Thoracic aorta (tissue), 2 donors: ENCODE measurements around the gene ZNF214. TPM values are rescaled to one million over a fixed set of nuclear protein-coding genes. Genes with fewer than 3 reads are reported as not detected.

Source experiments
- ATAC-seq: fragments of 150-250 bp; one replicate; pipeline ENCODE4 v1.8.0; 2017; ENCODE audit warnings: low read depth; ENCODE audit not compliant: insufficient number of reproducible peaks, low FRiP score
- DNase-seq: peaks from one replicate; pipeline ENCODE4 v3.0.0-alpha.2; 2020; ENCODE audit warnings: low spot score
- H3K27ac ChIP-seq, 2 donors: fragments of 200-600 bp; sonication (generic); 1 replicate in 1 of 2; 2 replicates in 1 of 2; pipeline ENCODE4 v1.5.1; 2016; ENCODE audit warnings: mild to moderate bottlenecking in 2 of 2, moderate library complexity in 2 of 2
- H3K27me3 ChIP-seq: fragments of 200-600 bp; sonication (generic); replicated peaks from 2 replicates; pipeline ENCODE4 v1.6.0; 2016; ENCODE audit warnings: mild to moderate bottlenecking; ENCODE audit not compliant: insufficient read depth
- H3K36me3 ChIP-seq: fragments of 200-600 bp; sonication (generic); one replicate; pipeline ENCODE4 v1.5.1; 2016
- H3K4me1 ChIP-seq, 2 donors: fragments of 200-600 bp; sonication (generic); 1 replicate in 1 of 2; 2 replicates in 1 of 2; pipeline versions ENCODE4 v1.5.1 to v1.6.0; 2016; ENCODE audit warnings: low read depth in 2 of 2, mild to moderate bottlenecking in 1 of 2; ENCODE audit not compliant: control insufficient read depth in 1 of 2
- H3K4me3 ChIP-seq: fragments of 200-600 bp; sonication (generic); 2 replicates; pipeline ENCODE4 v1.5.1; 2016; ENCODE audit warnings: mild to moderate bottlenecking
- H3K9me3 ChIP-seq: fragments of 200-600 bp; sonication (generic); 2 replicates; pipeline ENCODE4 v1.5.1; 2016
- CTCF ChIP-seq: fragments of 200-600 bp; sonication (generic); IDR thresholded peaks from one replicate; pipeline ENCODE4 v1.5.1; 2019; ENCODE audit warnings: antibody characterized with exemption
- total RNA-seq, 2 donors: library from RNA; depleted of rRNA; stranded (reverse); fragments of >200 nt; gene quantifications; one replicate each; pipeline versions ENCODE4 v1.1.0 to v1.2.3, GENCODE V29; 2016

The ZNF214 gene
- total RNA-seq, 2 donors from 2014 or later, result 0.68 to 2.3 TPM

GRCh38 chr11:7014118-7014517 lies 6.0 kb downstream of the ZNF214 start:
- Histone ChIP-seq H3K9me3 (no peaks in the 10 kb centered on the region), H3K4me3 (no peak overlapping the region), H3K4me1 (peaks cover 0 to 3% of the 10 kb centered on the region in 2 donors), H3K27me3 (no peaks in the 10 kb centered on the region), H3K27ac (no peak overlapping the region), H3K36me3 (no peaks in the 10 kb centered on the region)
- DNase-seq (no peak), ATAC-seq (no peak)
- TF ChIP-seq CTCF, result no peak

GRCh38 chr11:7004482-7004881 lies 15.7 kb downstream of the ZNF214 start:
- no peak for TF ChIP-seq CTCF
- peaks cover 9% of the 10 kb centered on the region for H3K36me3 ChIP-seq
- no peaks in the 10 kb centered on the region for H3K4me1 ChIP-seq
- ATAC-seq (no peak), DNase-seq (no peak)
- H3K27me3 ChIP-seq, result no peaks in the 10 kb centered on the region
- H3K9me3 ChIP-seq, result no peaks in the 10 kb centered on the region
- H3K4me3 ChIP-seq, result no peak overlapping the region
- H3K27ac ChIP-seq, result no peak overlapping the region

- ATAC-seq (no peak), DNase-seq (no peak)
- Histone ChIP-seq H3K9me3 (no peaks in the 10 kb centered on the region), H3K27me3 (no peaks in the 10 kb centered on the region), H3K4me3 (no peak overlapping the region), H3K36me3 (peaks cover 4% of the 10 kb centered on the region), H3K4me1 (peaks cover 5 to 20% of the 10 kb centered on the region in 2 donors), H3K27ac (no peak overlapping the region)
- TF ChIP-seq CTCF, result no peak
Observed at GRCh38 chr11:6995703-6996102, 24.4 kb downstream of the ZNF214 start.

GRCh38 chr11:6992457-6993417 lies 27.4 kb downstream of the ZNF214 start:
- no peak for DNase-seq
- ATAC-seq, result peak; percentile 64
- Histone ChIP-seq H3K4me3 (peak overlapping the region; percentile 35), H3K4me1 (peaks cover 5 to 20% of the 10 kb centered on the region in 2 donors), H3K27ac (peak overlapping the region; percentile 30 to 37), H3K36me3 (no peaks in the 10 kb centered on the region), H3K27me3 (no peaks in the 10 kb centered on the region), H3K9me3 (no peaks in the 10 kb centered on the region)
- TF ChIP-seq CTCF, result no peak

GRCh38 chr11:6992026-6992425 lies 28.1 kb downstream of the ZNF214 start:
- TF ChIP-seq CTCF, result no peak
- no peak for DNase-seq
- no peak for ATAC-seq
- Histone ChIP-seq H3K27me3 (no peaks in the 10 kb centered on the region), H3K9me3 (no peaks in the 10 kb centered on the region), H3K4me1 (peaks cover 5 to 20% of the 10 kb centered on the region in 2 donors), H3K27ac (peak overlapping the region in 1 of 2 donors; percentile 37), H3K36me3 (no peaks in the 10 kb centered on the region), H3K4me3 (peak overlapping the region; percentile 35)
